ENCODE results near the gene IGF1R.

IGF1R gene

DNA sequence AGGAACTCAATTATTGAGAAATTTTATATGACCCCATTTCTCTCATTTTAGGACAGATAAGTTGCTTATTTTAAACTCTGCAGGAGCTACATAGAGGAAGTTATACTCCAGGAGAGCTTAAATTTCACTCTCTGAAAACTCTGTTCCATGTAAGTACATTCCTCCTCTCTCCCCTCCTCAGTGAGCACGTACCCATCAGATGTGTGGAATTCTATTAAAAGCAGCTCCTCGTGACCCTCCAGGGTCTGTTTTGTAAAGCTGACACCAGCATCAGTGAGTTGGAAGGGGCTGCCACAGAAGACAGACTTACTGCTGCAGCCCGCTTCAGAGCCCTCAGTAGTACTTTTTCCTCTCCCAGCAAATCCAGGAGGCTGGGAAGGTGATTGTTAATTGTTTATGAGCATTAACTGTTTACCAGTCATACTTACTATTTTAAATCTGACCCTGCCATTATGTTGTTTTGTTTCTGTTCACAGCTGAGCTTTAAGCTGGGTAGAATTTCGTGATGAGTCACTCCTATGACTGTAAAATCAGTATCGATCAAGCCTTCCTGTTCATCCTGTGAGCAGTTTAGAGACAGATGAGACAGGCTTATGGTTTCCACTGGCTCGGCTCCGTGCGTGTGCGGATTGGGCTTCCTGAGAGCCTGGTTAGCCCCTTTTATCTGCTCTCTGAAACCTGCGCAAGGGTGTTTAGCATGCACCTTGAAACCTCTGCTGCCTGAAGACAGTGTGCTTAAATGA, 20.4 kb downstream of the IGF1R start:
- in situ Hi-C loops (cut with HindIII; ENCODE audit: low sequenced_read_pairs) = no loop called here

GRCh38 chr15:98669638-98670037, 21.3 kb downstream of the IGF1R start:
- in situ Hi-C loops (cut with HindIII; ENCODE audit: low sequenced_read_pairs) = no loop called here

DNA sequence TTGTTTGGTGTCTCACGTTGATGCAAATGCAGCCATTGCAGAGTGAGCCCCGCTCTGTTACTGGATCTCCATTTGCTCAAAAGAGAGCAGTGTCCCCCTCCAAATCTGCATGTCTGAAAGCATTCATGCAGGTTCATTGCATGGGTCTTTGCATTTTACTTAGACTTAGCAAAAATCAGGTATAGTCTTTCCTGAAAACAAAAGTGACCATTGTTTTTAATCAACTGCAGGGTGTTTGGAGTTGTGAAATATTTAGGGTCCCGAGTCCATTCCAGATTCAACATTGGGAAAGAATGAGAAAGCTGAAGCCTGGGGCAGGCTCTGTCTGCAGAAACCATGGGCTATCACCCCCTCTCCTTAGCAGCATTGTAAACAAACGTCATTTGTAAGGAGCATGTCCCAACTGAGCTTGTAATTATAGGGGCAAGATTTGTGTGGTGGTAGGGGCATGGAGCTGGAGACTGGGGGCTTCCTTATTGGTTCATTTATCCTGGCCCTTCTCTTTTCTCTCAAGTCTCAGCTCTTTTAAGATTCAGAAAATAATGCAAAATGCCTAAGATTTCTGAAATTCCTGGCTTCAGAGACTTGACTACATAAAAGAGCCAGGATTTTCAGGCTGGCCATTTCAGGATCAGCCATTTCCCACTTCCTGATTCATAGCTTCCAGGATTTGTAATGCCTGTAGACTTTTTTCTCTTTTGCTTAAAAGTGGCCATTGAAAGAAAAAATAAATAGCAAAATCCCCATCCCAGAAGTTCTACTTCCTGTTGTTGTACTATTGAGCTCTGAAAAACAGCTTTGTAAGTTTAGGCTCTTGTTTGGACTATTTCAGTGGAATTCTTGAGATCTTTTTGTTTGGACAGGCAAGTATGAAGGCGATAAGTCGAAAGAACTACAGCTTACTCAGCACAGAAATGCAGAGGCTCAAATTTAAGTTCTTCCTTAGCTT, 23.0 kb downstream of the IGF1R start:
- in situ Hi-C loops (cut with HindIII; ENCODE audit: low sequenced_read_pairs) = no loop called here

DNA sequence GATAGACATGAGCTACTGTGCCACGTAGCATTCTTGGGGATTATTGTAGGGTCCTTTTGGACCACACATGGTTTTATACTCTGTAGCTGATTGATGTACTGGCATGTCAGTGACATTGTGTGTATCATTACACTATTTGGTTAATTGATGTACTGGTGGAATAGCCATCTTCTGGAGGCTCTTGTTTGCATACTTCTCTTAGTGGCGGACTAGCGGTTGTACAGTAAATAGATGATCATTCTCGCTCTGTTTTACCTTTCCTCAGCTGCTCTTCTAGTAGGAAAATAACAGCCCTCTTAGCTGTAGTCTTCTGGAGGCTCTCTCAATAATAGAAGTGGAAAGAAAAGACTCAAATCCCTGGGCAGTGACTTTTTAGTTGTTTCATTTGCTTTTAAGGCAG, 24.8 kb downstream of the IGF1R start:
- in situ Hi-C loops (cut with HindIII; ENCODE audit: low sequenced_read_pairs) = no loop called here

GRCh38 chr15:98674336-98674735, 26.0 kb downstream of the IGF1R start:
- in situ Hi-C loops (cut with HindIII; ENCODE audit: low sequenced_read_pairs) = no loop called here

GRCh38 chr15:98676586-98677270, 28.4 kb downstream of the IGF1R start:
- in situ Hi-C loops (cut with HindIII; ENCODE audit: low sequenced_read_pairs) = no loop called here

- in situ Hi-C loops (cut with HindIII; ENCODE audit: low sequenced_read_pairs) = no loop called here
These were observed 29.2 kb downstream of the IGF1R start for GRCh38 chr15:98677345-98678059.

DNA sequence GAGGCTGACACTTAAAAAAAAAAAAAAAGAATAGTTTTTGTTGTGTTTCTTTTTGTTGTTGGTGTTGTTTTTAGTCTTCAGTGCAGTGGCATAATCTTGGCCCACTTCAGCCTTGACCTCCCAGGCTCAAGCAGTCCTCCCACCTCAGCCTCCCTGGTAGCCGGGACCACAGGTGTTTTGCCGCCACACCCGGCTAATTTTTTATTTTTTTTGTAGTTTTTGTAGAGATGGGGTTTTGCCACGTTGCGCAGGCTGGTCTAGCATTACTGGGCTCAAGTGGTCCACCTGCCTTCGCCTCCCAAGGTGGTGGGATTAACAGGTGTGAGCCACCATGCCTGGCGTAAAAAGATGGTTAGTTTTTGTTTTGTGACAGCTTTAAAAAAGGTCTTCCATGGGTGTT, 30.1 kb downstream of the IGF1R start:
- in situ Hi-C loops (cut with HindIII; ENCODE audit: low sequenced_read_pairs) = no loop called here

DNA sequence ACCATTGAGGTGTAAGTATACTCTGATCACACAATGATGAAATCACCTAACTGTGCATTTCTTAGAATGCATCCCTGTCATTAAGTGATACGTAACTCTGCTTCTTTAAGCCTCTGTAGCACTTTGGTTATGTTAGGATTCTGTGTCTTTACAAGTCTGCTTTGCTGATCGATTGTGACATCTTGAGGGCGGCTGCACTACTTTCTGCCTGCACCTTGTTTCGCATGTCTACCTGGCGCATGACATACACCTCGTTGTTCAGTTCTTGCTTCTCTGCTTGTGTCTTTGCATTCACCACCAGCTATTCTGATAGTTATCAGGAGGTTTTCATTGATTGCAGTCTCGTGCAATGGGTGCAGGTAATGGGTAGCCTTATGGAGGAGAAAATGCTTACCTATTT, 32.7 kb downstream of the IGF1R start:
- in situ Hi-C loops (cut with HindIII; ENCODE audit: low sequenced_read_pairs) = no loop called here

- in situ Hi-C loops (cut with HindIII; ENCODE audit: low sequenced_read_pairs) = no loop called here
These were observed 34.8 kb downstream of the IGF1R start for GRCh38 chr15:98682992-98683701.

DNA sequence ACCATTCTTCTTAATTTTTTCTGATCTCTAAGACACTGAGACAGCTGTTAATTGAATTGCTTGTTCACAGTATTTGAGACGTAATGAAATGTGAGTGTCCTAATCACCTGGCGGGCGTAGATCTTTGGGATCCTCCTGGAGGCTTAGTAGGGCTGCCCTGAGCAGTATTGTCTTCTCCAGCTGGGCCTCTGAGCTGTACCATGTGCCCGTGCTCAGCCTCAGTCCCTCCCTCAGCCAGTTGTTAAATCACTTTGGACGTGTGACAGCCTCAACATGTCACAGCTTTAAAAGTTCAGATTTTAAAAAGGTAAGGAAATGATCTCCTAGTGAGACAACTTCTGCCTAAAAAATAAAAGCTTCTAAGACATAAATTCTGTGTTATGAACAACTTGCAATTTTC, 35.5 kb downstream of the IGF1R start:
- in situ Hi-C loops (cut with HindIII; ENCODE audit: low sequenced_read_pairs) = no loop called here

DNA sequence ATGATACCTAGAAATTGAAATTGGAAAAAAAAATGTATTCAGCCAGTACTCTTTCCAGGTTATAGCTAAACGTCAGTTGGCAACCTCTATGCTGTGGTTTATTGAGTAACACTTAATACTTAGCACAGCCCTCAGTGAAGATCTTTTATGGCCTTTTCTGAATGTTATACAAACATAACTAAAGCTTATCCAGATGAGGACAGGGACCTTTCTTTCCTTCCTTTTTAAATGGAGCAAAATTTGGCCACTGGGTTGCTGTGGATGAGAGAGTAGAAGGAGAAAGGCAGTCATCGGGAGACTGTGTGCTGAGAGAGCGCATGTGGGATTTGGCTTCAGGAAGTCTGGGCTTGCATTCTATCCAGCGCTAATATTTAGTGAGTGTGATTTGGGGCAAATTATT, 36.1 kb downstream of the IGF1R start:
- in situ Hi-C loops (cut with HindIII; ENCODE audit: low sequenced_read_pairs) = no loop called here

- in situ Hi-C loops (cut with HindIII; ENCODE audit: low sequenced_read_pairs) = no loop called here
These were observed 36.7 kb downstream of the IGF1R start for GRCh38 chr15:98684995-98685525.

- in situ Hi-C loops (cut with HindIII; ENCODE audit: low sequenced_read_pairs) = no loop called here
These were observed 38.6 kb downstream of the IGF1R start for GRCh38 chr15:98686983-98687382.

DNA sequence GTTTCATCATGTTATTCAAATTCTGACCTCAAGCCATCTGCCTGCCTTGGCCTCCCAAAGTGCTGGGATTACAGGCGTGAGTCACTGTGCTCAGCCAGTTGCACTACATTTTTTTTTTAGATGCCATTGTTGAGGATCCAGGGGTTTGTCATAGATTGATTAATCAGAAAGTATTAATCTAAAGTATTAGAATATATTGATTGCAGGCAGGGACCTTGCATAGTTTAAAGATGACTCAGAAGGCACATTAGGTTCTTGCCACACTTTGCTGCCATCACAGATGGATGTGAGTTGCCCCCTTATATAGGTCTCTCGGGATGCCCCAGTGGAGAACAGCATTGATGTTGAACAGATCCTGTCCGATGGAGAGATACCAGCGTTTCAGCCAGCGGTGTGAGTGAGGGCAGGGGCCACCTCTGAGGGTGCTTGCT, 41.1 kb downstream of the IGF1R start:
- in situ Hi-C loops (cut with HindIII; ENCODE audit: low sequenced_read_pairs) = no loop called here

DNA sequence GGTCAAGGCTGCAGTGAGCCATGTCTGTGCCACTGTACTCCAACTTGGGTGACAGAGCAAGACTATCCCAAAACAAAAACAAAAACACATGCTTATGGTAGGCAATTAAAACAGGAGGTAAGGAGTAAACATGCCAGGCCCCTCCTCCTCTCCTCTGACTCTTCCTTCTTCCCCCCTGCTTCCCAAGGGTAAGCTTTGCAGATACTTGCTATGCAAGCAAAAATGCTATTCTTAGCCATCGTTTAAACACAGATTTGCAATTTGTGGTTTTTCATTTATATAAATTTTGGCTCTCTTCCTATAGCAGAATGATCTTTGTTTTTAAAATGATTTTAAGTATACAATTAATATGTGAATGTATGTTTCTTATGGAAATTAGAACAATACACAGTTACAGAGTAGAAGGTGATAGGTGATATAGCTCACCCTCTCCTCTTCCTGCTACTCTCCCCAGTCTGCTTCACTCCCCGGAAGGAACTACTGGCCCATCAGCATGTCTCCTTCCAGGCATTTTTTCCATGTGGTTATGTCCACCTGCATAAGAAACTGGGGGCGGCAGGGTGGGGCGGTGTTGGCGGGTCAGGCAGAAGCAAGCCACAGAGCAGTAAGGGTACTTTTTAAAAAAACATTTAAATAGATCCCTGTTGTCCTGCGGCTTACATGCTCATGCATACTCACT, 42.1 kb downstream of the IGF1R start:
- in situ Hi-C loops (cut with HindIII; ENCODE audit: low sequenced_read_pairs) = no loop called here

DNA sequence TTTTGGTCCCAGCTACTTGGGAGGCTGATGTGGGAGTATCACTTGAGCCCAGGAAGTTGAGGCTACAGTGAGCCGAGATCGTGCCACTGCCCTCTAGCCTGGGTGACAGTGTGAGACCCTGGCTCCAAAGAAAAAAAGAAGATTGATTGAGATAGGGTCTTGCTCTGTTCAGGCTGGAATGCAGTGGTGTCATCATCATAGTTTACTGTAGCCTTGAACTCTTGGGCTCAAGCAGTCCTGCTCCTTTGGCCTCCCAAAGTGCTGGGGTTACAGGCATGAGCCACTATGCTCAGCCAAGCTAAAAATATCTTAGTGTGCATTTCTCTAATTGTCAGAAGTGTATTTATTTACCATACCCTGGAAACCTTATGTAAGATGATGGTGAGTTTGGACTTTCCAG, 43.9 kb downstream of the IGF1R start:
- in situ Hi-C loops (cut with HindIII; ENCODE audit: low sequenced_read_pairs) = no loop called here

DNA sequence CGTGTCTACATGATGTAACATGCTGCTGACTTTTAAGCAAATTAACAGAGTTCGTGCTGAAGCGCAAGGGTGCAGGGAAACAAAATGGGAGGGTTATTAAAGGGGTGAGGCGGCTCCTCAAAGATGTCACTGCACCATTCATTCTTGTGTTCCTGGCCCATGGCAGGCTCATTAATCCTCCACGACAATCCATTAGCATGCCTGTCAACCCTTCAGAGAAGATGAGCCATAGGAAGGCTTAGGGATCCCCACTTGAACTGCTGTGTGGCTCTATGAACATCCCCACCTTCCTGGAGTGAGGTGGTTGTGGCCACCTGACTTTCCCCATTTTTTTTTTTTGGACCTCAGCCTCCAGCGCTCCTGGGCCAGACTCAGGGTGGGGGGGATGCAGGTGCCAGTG, 45.8 kb downstream of the IGF1R start:
- in situ Hi-C loops (cut with HindIII; ENCODE audit: low sequenced_read_pairs) = no loop called here

DNA sequence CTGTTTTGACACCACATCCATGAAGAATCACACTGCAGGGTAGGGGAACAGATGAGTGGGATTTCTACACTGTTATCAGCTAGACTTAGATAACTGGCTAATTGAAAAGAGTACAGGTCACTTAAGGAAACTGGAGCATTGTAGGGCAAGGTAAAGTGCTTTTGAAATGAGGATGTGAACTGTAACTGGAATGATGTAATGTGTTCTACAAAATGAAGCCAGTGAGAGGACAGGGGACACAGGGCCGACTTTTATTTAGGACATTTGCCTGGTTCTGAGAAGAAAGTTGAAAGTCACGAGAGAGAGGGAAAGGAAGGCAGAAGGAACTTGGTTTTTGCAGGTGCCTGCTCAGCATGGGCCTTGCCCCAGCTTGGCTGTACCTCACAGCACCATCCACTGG, 50.5 kb downstream of the IGF1R start:
- in situ Hi-C loops (cut with HindIII; ENCODE audit: low sequenced_read_pairs) = no loop called here
